Effector memory CD8-positive, alpha-beta T cell (primary cell): ENCODE data around the gene HLA-DRA.

Experiments used
- ATAC-seq: fragments of 150-1000 bp; cut with Tn5 transposase; replicated peaks from 2 replicates; pipeline ENCODE4 v1.10.0; 2021; ENCODE audit warnings: mild to moderate bottlenecking, moderate library complexity
- DNase-seq, 3 experiments: peaks; one replicate each; pipeline ENCODE4 v3.0.0; 2021
- H3K27ac Mint-ChIP-seq, 2 donors: one replicate each; pipeline ENCODE4 v1.8.0; 2022; ENCODE audit warnings: mild to moderate bottlenecking in 2 of 2, mixed read lengths in 2 of 2, moderate library complexity in 2 of 2
- H3K27me3 Mint-ChIP-seq, 2 donors: one replicate each; pipeline ENCODE4 v1.8.0; 2022; ENCODE audit warnings: mixed read lengths in 2 of 2
- H3K36me3 Mint-ChIP-seq: one replicate; pipeline ENCODE4 v1.8.0; 2022; ENCODE audit warnings: mild to moderate bottlenecking, moderate library complexity, mixed read lengths; ENCODE audit not compliant: insufficient read depth
- H3K4me1 Mint-ChIP-seq, 2 donors: one replicate each; pipeline ENCODE4 v1.8.0; 2022; ENCODE audit warnings: low read depth in 2 of 2, mixed read lengths in 2 of 2
- H3K4me3 Mint-ChIP-seq, 2 donors: one replicate each; pipeline ENCODE4 v1.8.0; 2022; ENCODE audit warnings: mild to moderate bottlenecking in 2 of 2, mixed read lengths in 2 of 2, moderate library complexity in 2 of 2
- H3K9me3 Mint-ChIP-seq, 2 donors: one replicate each; pipeline ENCODE4 v1.8.0; 2022; ENCODE audit warnings: mixed read lengths in 2 of 2
- total RNA-seq, 9 experiments: gene quantifications; one replicate each; lab custom pipeline; 2026; lab: John Stamatoyannopoulos, UW

Gene HLA-DRA
- 2.2 to 45.0 (median 6.6) reads per million in 9 experiments for total RNA-seq

DNA sequence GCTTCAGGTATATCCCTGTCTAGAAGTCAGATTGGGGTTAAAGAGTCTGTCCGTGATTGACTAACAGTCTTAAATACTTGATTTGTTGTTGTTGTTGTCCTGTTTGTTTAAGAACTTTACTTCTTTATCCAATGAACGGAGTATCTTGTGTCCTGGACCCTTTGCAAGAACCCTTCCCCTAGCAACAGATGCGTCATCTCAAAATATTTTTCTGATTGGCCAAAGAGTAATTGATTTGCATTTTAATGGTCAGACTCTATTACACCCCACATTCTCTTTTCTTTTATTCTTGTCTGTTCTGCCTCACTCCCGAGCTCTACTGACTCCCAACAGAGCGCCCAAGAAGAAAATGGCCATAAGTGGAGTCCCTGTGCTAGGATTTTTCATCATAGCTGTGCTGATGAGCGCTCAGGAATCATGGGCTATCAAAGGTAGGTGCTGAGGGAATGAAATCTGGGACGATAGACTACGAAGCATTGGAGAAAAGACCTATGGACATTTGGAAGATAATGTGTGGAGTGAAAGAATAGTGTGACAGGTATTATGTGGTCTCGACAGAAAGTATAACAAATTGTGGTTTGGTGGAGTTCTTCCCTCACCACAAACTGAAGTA, at the start of gene HLA-DRA:
Gene HLA-DRA (plus strand): TSS at position 286 of the 613 bp plus-strand sequence. CDS start 64 bp downstream, at position 350.
- H3K9me3 Mint-ChIP-seq, result no peaks in the 10 kb centered on the region
- peaks cover 9 to 23% of the 10 kb centered on the region in 2 donors for H3K4me1 Mint-ChIP-seq
- DNase-seq (peak; percentile 68 to 72 (median 70)), ATAC-seq (peak; percentile 83)
- peaks cover 0 to 14% of the 10 kb centered on the region in 2 donors for H3K27me3 Mint-ChIP-seq
- peaks cover 3% of the 10 kb centered on the region for H3K36me3 Mint-ChIP-seq
- H3K4me3 Mint-ChIP-seq, result peak within 1 kb of the TSS; percentile 73 to 93
- peak within 1 kb of the TSS; percentile 81 to 93 for H3K27ac Mint-ChIP-seq

DNA sequence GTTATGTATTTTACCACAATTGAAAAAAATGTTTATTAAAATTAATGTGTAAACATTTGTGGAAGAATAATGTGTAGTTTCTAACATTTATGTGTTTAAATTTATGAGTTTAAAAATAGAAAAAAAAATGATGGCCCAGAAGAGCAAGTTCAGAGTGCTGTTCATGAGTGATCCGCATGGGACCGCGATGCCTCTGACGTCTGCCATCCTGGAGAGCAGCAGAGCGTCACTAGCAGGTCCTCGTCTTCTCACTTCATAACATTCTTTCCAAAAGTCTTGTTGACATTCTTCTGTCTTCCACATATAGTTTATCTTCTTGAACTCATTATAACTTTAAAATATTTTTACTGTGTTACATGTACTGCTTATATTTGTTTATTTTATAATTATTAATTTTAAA, 48.2 kb upstream of the HLA-DRA start:
- H3K36me3 Mint-ChIP-seq, result no peaks in the 10 kb centered on the region
- DNase-seq (no peak), ATAC-seq (no peak)
- H3K9me3 Mint-ChIP-seq, result no peaks in the 10 kb centered on the region
- no peak overlapping the region for H3K27ac Mint-ChIP-seq
- H3K4me3 Mint-ChIP-seq, result no peak overlapping the region
- peaks cover 54 to 79% of the 10 kb centered on the region in 2 donors for H3K27me3 Mint-ChIP-seq
- no peaks in the 10 kb centered on the region for H3K4me1 Mint-ChIP-seq

DNA sequence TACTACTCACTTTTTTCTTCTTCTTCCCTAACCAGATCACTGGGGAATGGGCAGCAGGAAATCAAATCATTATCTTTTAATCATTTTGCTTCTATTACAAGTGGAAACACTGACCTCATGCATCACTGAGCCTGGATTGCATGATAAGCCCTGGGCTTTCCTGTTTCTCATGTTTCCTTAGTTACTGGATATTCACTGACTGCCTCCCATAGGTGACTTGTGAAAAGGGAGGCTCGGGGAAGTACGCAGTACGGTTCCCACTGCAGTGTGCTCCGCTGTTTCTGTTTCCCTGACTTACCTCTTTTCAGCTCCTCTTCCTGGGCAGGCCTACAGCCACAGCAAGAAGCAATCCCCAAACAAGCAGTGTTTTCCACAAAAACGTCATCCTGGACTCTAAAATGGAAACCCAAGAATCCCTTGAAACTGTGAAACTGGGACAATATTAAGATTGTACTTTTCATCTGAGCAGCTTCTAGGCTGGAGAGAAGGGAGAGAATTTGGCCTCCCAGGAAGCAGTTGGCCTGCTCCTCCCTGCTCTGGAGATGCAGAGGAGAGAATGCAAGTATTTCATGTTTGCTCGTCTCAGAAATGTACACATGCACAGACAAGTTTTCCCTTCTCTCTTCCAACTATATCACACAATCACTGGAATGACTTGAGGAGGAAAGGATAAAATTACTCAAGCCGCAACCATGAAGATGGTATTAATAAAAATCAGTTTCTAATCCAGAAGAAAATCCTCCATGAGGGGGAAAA, 45.8 kb upstream of the HLA-DRA start:
- H3K27me3 Mint-ChIP-seq, result peaks cover 37 to 61% of the 10 kb centered on the region in 2 donors
- H3K9me3 Mint-ChIP-seq, result no peaks in the 10 kb centered on the region
- H3K4me1 Mint-ChIP-seq, result no peaks in the 10 kb centered on the region
- DNase-seq (no peak), ATAC-seq (no peak)
- no peak overlapping the region for H3K4me3 Mint-ChIP-seq
- no peak overlapping the region for H3K27ac Mint-ChIP-seq
- H3K36me3 Mint-ChIP-seq, result no peaks in the 10 kb centered on the region

DNA sequence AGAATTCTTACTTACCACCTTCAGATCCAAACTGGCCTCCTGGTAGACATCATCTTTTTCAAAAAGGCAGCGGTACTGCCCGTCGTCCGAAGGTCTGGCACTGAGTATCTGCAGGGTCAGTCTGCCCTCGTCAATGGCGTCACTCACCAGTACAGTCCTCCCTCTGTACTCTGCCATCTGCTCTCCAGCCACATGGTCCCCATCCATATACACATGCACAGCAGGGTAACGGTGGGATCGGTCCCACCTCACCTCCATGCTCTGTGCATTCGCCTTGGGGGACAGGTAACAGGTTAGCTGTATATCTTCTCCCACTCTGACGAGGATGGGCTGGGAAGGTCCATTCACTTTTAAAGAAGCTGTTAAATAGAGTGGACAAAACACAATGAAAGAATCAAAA, 43.7 kb upstream of the HLA-DRA start:
- DNase-seq (no peak), ATAC-seq (no peak)
- no peaks in the 10 kb centered on the region for H3K9me3 Mint-ChIP-seq
- H3K36me3 Mint-ChIP-seq, result no peaks in the 10 kb centered on the region
- no peak overlapping the region for H3K27ac Mint-ChIP-seq
- H3K4me1 Mint-ChIP-seq, result no peaks in the 10 kb centered on the region
- no peak overlapping the region for H3K4me3 Mint-ChIP-seq
- peaks cover 43 to 62% of the 10 kb centered on the region in 2 donors for H3K27me3 Mint-ChIP-seq

DNA sequence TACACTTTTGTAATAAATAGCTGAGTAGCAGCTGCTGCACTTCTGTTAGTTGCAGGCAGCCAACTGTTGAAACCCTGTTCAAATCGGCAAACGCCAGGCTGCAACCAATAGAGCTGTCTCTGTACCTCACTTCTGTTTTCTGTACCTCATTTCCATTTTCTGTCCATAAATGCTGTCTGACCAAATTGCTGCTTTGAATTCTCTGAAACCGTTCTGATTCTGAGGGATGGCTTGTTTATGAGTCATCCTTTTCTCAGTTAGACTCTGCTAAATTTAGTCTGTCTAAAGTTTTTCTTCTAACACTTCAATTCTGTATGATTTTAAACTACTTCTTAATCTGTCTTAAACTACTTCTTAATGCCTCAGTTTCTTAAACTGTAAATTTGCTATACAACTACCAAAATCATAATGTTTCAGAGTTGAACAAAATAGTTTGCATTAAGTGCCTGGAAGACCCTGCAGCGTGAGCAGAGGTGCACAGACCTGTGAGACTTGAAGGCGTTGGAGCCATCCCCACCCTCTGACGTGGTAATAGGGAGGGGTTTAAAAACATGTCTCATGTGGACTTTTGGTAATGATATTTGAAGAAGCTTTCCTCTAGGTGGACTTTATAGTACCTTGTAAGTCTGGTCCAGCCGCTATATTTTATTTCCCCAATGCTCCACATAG, 42.3 kb upstream of the HLA-DRA start:
- no peak for DNase-seq
- Mint-ChIP-seq H3K9me3 (no peaks in the 10 kb centered on the region), H3K4me3 (no peak overlapping the region), H3K36me3 (no peaks in the 10 kb centered on the region), H3K4me1 (no peaks in the 10 kb centered on the region), H3K27me3 (peaks cover 48 to 70% of the 10 kb centered on the region in 2 donors), H3K27ac (no peak overlapping the region)
- ATAC-seq, result no peak

DNA sequence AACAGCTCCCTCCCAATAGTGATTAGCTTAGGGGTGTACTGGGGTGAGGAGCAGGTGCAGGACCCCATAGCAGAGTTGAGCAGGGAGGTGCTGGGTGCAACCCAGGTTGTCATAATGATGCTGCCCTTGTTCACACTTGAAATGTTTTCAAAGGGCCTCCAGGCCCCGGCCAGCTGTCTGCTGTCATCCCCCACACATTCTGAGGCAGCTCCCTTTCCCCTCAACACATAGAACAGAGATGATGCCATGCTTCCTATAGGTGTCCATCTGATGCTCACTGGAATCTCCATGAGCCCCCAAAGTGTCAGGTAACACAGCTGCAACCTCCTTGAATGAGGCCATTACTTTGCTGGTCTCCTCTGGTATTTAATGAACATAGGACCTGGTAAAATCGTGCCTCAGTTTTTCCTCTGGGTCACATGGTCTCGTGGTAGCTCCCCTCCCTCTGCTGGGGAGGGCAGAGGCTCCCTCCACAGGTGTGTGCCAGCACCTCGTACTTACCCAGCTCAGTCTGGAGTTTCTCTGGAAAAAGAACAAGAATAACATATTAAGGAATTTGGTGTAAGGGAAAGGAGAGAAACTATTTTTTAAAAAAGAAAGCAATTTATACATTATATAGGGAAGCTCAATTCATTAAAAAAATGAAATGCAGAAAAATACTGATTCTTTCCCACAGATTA, 38.3 kb upstream of the HLA-DRA start:
- Mint-ChIP-seq H3K36me3 (no peaks in the 10 kb centered on the region), H3K9me3 (no peaks in the 10 kb centered on the region), H3K27me3 (peaks cover 54 to 70% of the 10 kb centered on the region in 2 donors), H3K4me1 (no peaks in the 10 kb centered on the region), H3K27ac (no peak overlapping the region), H3K4me3 (no peak overlapping the region)
- DNase-seq, result no peak
- ATAC-seq, result no peak

DNA sequence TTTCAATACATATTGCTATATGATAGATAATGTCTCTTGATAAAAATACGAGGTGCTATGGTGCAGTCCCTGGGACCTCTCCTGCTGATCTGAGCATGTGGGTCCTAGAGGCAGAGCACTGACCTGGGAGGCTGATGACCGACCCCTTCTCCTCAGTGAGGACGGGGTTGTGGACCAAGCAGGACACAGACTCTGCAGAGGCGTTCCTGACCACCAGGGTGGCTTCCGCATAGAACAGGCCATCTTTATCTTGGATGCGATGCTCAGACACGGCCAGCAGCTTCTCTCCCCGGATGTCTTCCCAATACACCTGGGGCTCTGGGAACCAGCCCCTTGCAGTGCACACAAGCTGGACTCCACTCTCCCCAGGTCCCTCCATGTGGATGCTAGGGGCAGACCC, 36.9 kb upstream of the HLA-DRA start:
- Mint-ChIP-seq H3K27ac (no peak overlapping the region), H3K4me3 (no peak overlapping the region), H3K9me3 (no peaks in the 10 kb centered on the region), H3K27me3 (peaks cover 67 to 83% of the 10 kb centered on the region in 2 donors), H3K4me1 (no peaks in the 10 kb centered on the region), H3K36me3 (no peaks in the 10 kb centered on the region)
- no peak for ATAC-seq
- no peak for DNase-seq

DNA sequence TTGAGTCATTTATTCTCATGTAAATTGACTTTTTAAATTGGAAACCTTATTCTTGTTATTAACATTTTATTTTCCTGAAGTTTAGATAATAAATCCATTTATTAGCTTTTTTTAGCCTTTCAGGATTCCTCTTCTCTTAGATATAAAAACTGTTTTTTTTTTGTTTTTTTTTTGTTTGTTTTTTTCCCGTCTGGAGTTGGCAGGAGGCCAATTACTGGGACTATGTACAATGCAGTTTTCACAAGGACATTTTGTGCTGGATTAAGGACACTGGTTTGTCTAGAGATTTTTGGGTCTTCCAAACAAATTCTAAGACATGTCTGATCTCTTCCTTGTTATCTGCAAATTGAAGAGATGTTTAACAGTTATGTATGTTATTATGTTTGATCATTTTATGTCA, 34.0 kb upstream of the HLA-DRA start:
- no peak overlapping the region for H3K4me3 Mint-ChIP-seq
- no peaks in the 10 kb centered on the region for H3K9me3 Mint-ChIP-seq
- no peaks in the 10 kb centered on the region for H3K36me3 Mint-ChIP-seq
- no peak for ATAC-seq
- no peak overlapping the region for H3K27ac Mint-ChIP-seq
- DNase-seq, result no peak
- H3K27me3 Mint-ChIP-seq, result peaks cover 63 to 78% of the 10 kb centered on the region in 2 donors
- H3K4me1 Mint-ChIP-seq, result no peaks in the 10 kb centered on the region

DNA sequence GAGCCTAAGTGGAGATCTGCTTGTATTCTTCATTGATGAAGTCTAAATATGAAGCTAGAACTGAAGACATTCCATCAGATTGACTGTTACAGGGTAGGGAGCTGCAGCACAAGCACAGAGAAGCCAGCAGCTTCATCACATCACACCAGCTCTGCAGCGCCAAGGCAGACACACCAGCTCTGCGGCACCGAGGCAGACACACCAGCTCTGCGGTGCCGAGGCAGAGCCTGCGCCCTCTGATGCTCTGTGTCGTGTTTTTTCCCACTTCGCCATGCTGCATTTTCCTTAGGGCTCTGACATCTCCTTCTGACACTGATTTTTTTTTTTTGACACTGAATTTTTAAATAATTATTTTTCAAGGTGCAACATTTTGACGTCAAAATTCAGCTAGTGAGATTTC, 33.5 kb upstream of the HLA-DRA start:
- Mint-ChIP-seq H3K9me3 (no peaks in the 10 kb centered on the region), H3K27me3 (peaks cover 67 to 79% of the 10 kb centered on the region in 2 donors), H3K4me1 (no peaks in the 10 kb centered on the region), H3K4me3 (no peak overlapping the region), H3K27ac (no peak overlapping the region), H3K36me3 (no peaks in the 10 kb centered on the region)
- ATAC-seq (no peak), DNase-seq (no peak)

DNA sequence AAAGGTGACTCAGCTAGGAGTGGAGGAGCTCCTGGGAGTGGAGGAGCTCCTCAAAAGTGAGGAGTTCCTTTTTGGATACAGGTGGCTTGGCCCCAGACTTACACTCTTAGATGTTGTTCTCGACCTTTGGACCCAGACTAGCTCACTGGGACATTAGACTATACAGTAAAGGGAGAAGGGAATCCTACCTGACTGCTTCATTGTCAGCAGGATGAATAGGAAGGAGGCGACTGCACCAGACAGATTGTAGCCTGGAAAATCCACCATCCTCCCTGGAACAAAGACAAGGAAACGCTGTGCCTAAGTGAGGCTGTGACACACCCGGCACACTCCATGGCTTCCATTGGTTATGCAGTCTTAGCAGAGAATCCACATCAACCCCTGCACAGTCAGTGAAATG, 32.8 kb upstream of the HLA-DRA start, which contains the start of gene BTNL2:
Gene BTNL2 (minus strand): TSS at position 325 of the 400 bp plus-strand sequence. CDS start 58 bp downstream, at position 267.
- no peaks in the 10 kb centered on the region for H3K9me3 Mint-ChIP-seq
- H3K36me3 Mint-ChIP-seq, result no peaks in the 10 kb centered on the region
- no peak for ATAC-seq
- no peak for DNase-seq
- H3K4me3 Mint-ChIP-seq, result no peak within 1 kb of the TSS
- H3K4me1 Mint-ChIP-seq, result no peaks in the 10 kb centered on the region
- H3K27ac Mint-ChIP-seq, result no peak within 1 kb of the TSS
- H3K27me3 Mint-ChIP-seq, result peaks cover 68 to 79% of the 10 kb centered on the region in 2 donors

DNA sequence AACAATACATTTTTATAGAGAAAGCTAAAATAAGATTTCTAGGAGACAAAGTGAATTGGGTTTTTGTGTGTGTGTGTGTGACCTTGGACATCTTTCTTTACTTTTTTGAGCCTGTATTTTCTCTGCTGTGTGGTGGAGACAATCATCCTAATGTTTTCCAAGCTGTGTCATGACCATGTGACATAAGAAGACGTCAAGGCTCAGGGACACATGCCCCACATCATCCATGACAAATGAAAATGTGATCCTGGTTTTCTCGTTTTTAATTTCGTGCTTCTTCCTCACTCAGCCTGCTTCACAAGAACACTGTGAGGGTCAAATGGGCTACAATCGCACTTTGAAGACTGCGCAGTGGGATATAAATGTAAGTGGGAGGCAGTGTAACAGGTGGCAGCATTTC, 28.8 kb upstream of the HLA-DRA start:
- no peak for DNase-seq
- Mint-ChIP-seq H3K27me3 (peaks cover 74 to 82% of the 10 kb centered on the region in 2 donors), H3K27ac (no peak overlapping the region), H3K9me3 (no peaks in the 10 kb centered on the region), H3K36me3 (no peaks in the 10 kb centered on the region), H3K4me3 (no peak overlapping the region), H3K4me1 (peaks cover 5 to 11% of the 10 kb centered on the region in 2 donors)
- ATAC-seq, result no peak

DNA sequence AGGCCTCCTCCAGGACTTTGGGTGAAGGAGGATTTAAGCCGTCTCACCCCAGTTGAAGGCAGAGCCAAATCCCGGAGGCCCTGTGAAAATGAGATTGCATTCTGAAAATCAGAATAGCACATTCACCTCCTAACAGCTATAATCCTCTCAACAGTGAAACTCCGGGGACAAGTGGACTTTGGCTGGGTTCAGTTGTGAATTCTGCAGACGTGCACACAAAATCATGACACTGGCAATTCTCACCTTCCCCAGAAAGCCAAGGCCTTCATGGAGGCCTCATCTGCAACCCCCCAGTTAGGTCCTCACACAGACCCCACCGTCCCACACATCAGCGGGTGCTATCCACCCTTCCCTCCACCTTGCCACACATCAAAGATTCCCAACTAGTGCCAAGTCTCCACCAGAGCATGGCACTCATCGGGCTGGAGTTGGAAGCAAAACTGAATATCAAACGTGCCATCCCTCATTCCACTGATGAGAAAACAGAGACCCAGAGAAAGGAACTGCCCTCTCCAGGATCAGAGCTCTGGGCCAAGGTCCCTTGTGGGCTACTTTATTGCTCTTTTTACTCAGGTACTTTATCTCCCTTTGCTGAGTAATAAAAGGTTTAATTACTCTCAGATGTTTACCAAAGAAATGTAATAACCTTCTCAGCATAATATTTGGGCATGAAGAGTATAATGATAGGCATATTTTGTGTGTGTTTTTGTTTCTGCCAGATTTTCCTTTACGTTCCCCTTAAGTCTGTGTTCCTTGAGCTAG, 27.9 kb upstream of the HLA-DRA start:
- Mint-ChIP-seq H3K36me3 (no peaks in the 10 kb centered on the region), H3K4me1 (peaks cover 5 to 11% of the 10 kb centered on the region in 2 donors), H3K27me3 (peaks cover 67 to 77% of the 10 kb centered on the region in 2 donors), H3K27ac (no peak overlapping the region), H3K4me3 (no peak overlapping the region), H3K9me3 (no peaks in the 10 kb centered on the region)
- no peak for DNase-seq
- ATAC-seq, result no peak
